Peyer's patch (tissue), 4 donors: Measurements from ENCODE around the gene PLPPR5.

Source experiments
- CTCF ChIP-seq, 6 experiments: fragments of 450-650 bp in 4 of 6; fragments of 200-600 bp in 2 of 6; sonication (generic) in 1 of 6; IDR thresholded peaks; one replicate each; pipeline ENCODE4 v1.5.1; 2017 to 2019; ENCODE audit warnings: antibody characterized with exemption in 6 of 6, mild to moderate bottlenecking in 3 of 6, moderate library complexity in 1 of 6
- POLR2A ChIP-seq, 2 donors: fragments of 450-650 bp; IDR thresholded peaks; one replicate each; pipeline ENCODE4 v1.5.1; 2017; ENCODE audit warnings: antibody characterized with exemption in 2 of 2, mild to moderate bottlenecking in 2 of 2, moderate library complexity in 2 of 2

DNA sequence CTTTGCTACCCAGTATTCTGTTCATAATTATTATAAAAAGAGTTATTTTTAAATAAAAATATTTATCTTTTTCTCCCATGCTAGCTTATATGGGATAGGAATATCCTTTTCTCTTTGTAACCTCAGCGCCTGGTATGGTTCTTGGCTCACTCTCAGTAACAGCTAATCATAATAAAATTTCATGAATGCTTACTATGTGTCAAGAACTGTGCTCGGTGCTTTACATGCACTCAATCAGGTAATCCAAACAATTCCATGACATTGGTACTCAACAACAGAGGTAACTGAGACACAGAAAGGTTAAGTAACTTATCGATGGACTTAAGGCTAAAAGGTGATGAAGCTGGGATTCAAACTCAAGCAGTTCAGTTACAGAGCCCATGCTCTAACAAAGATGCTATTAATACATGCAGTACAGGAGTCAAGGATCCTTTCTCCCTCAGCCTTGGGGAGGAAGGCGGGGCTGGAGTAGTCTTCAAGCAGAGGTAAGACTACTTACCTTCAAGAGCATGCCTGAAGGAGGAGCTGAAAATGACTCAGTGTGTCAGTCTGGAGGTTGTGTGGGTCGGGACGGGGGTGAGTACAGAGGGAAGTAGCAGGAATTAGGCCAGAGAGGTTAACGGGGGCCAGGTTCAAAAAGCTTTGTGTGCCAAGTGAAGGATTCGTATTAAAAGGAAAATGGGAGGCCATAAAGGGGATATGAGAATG lies 73.4 kb downstream of the PLPPR5 start:
- TF ChIP-seq POLR2A (IDR thresholded peaks at IDR 0.05), result no peak
- TF ChIP-seq CTCF (IDR thresholded peaks at IDR 0.05), result no peak
